ENCODE measurements around the gene TBCE. TPM values are rescaled to one million over a fixed set of nuclear protein-coding genes. Genes with fewer than 3 reads are reported as not detected.

The TBCE gene
- total RNA-seq, 1 experiment from 2014 or later, result 12.8 TPM

Small RNA genes within 50 kb of the gene (small RNA-seq; reads per million reads assigned to genes)
- gene AL391994.1, result not detected
- gene RPS21P1, result not detected

Other genes starting within 250 kb of the TBCE start
- gene TOMM20, start 238.6 kb upstream of the TBCE start, total RNA-seq (2014; rRNA removed; shearing (Covaris generic)), result 47.0 and 49.0 TPM in 2 replicates
- 34.9 and 43.7 TPM in 2 replicates for gene RBM34, start 206.2 kb upstream of the TBCE start, total RNA-seq (2014; rRNA removed; shearing (Covaris generic))
- 30.0 and 34.5 TPM in 2 replicates for gene ARID4B, start 39.2 kb upstream of the TBCE start, total RNA-seq (2014; rRNA removed; shearing (Covaris generic))
- gene GGPS1, start 38.9 kb upstream of the TBCE start, total RNA-seq (2014; rRNA removed; shearing (Covaris generic)), result 10.0 and 13.6 TPM in 2 replicates
- gene B3GALNT2, start 137.0 kb downstream of the TBCE start, total RNA-seq (2014; rRNA removed; shearing (Covaris generic)), result 20.1 and 30.9 TPM in 2 replicates

Measured in HT-29 (cell line).